ENCODE data around the gene CEP170B. TPM values are rescaled to one million over a fixed set of nuclear protein-coding genes. Genes with fewer than 3 reads are reported as not detected.

The CEP170B gene
- 10 to 100 TPM in 1 of 4 donors, 1 to 10 TPM in 3; 6.3 to 15.7 (median 7.7) TPM for total RNA-seq
- polyA plus RNA-seq, result 1 to 10 TPM; 2.0 to 5.8 (median 3.3) TPM
- long read RNA-seq, donor 1, partial matches to known transcripts, result 8 of 9 reads
- long read RNA-seq, donor 1, other reads (novel, unspliced or antisense), result 1 of 9 reads
- long read RNA-seq, donor 2, partial matches to known transcripts, result 8 of 11 reads
- long read RNA-seq, donor 2, other reads (novel, unspliced or antisense), result 3 of 11 reads

GRCh38 chr14:104865081-104865630 is at the start of gene CEP170B:
Gene CEP170B (plus strand): TSS chr14:104865268. CDS start chr14:104868451, 3,183 bp downstream.
- Histone ChIP-seq H3K27me3 (ENCODE audit: insufficient read depth in 3 of 3, low read length in 2 of 3) (peaks cover 0 to 14% (median 11%) of the 10 kb centered on the region in 3 donors), H3K9me3 (no peaks in the 10 kb centered on the region), H3K27ac (peak within 1 kb of the TSS; percentile 67), H3K4me3 (peak within 1 kb of the TSS; percentile 74), H3K36me3 (ENCODE audit: insufficient read depth in 1 of 2, low read depth in 1 of 2) (peaks cover 0 to 11% of the 10 kb centered on the region in 2 donors), H3K4me1 (peaks cover 18% of the 10 kb centered on the region)
- TF ChIP-seq, protein P1, sequence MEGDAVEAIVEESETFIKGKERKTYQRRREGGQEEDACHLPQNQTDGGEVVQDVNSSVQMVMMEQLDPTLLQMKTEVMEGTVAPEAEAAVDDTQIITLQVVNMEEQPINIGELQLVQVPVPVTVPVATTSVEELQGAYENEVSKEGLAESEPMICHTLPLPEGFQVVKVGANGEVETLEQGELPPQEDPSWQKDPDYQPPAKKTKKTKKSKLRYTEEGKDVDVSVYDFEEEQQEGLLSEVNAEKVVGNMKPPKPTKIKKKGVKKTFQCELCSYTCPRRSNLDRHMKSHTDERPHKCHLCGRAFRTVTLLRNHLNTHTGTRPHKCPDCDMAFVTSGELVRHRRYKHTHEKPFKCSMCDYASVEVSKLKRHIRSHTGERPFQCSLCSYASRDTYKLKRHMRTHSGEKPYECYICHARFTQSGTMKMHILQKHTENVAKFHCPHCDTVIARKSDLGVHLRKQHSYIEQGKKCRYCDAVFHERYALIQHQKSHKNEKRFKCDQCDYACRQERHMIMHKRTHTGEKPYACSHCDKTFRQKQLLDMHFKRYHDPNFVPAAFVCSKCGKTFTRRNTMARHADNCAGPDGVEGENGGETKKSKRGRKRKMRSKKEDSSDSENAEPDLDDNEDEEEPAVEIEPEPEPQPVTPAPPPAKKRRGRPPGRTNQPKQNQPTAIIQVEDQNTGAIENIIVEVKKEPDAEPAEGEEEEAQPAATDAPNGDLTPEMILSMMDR (IDR thresholded peaks at IDR 0.05), result no peak
- ATAC-seq (peak; percentile 48 to 75 (median 74)), DNase-seq (peak in 1 of 2 donors; percentile 55)
- 0 to 2% (median 0%) methylated on average over 4 to 85 of the region's 88 CpGs for WGBS, 3 donors
- intact Hi-C loops (cut with DNase I), result no loop called here

- no peaks in the 10 kb centered on the region for H3K36me3 ChIP-seq (ENCODE audit: insufficient read depth in 1 of 2, low read depth in 1 of 2)
- peak overlapping the region; percentile 89 for H3K27ac ChIP-seq
- intact Hi-C loops (cut with DNase I), result no loop called here
- H3K27me3 ChIP-seq (ENCODE audit: insufficient read depth in 3 of 3, low read length in 2 of 3), result no peaks in the 10 kb centered on the region
- H3K4me3 ChIP-seq, result peak overlapping the region; percentile 93
- WGBS, 3 donors, result 1% methylated on average over 8 of the region's 8 CpGs
- peaks cover 27% of the 10 kb centered on the region for H3K4me1 ChIP-seq
- TF ChIP-seq, protein P1 (IDR thresholded peaks at IDR 0.05), result no peak
- no peaks in the 10 kb centered on the region for H3K9me3 ChIP-seq
- DNase-seq (no peak), ATAC-seq (peak in 2 of 4 donors; percentile 11 to 35)
Observed at GRCh38 chr14:104816616-104816884, 48.5 kb upstream of the CEP170B start.

GRCh38 chr14:104817930-104818713 is 46.9 kb upstream of the CEP170B start:
- Histone ChIP-seq H3K4me3 (no peak overlapping the region), H3K9me3 (no peaks in the 10 kb centered on the region), H3K4me1 (peaks cover 27% of the 10 kb centered on the region), H3K27ac (no peak overlapping the region), H3K36me3 (ENCODE audit: insufficient read depth in 1 of 2, low read depth in 1 of 2) (no peaks in the 10 kb centered on the region), H3K27me3 (ENCODE audit: insufficient read depth in 3 of 3, low read length in 2 of 3) (no peaks in the 10 kb centered on the region)
- WGBS, 3 donors, result 93 to 97% (median 95%) methylated on average over 8 of the region's 8 CpGs
- DNase-seq, result no peak
- intact Hi-C loops (cut with DNase I), result no loop called here
- ATAC-seq, result no peak
- TF ChIP-seq, protein P1 (IDR thresholded peaks at IDR 0.05), result no peak

- TF ChIP-seq, protein P1 (IDR thresholded peaks at IDR 0.05), result no peak
- Histone ChIP-seq H3K27ac (no peak overlapping the region), H3K9me3 (no peaks in the 10 kb centered on the region), H3K36me3 (ENCODE audit: insufficient read depth in 1 of 2, low read depth in 1 of 2) (no peaks in the 10 kb centered on the region), H3K27me3 (ENCODE audit: insufficient read depth in 3 of 3, low read length in 2 of 3) (no peaks in the 10 kb centered on the region), H3K4me3 (no peak overlapping the region), H3K4me1 (peaks cover 23% of the 10 kb centered on the region)
- 70 to 76% (median 73%) methylated on average over 9 of the region's 9 CpGs for WGBS, 3 donors
- ATAC-seq (no peak), DNase-seq (no peak)
- intact Hi-C loops (cut with DNase I), result no loop called here
Observed at GRCh38 chr14:104818714-104819161, 46.3 kb upstream of the CEP170B start.

Measured in psoas muscle (tissue), 8 donors.